Activated naive CD4-positive, alpha-beta T cell treated with anti-CD3 and anti-CD28 coated beads, Interleukin-2, amount 50 U/mL, for 24 hours (primary cell): ENCODE measurements around the gene CALY.
"Not testable (repeated sequence)": the region's sequence is repeated elsewhere in the genome, so short reads cannot be mapped to it uniquely, and the experiment has no call there.

ENCODE experiments used
- H3K27ac Mint-ChIP-seq: one replicate; pipeline ENCODE4 v1.8.0; 2021; ENCODE audit warnings: mild to moderate bottlenecking, mixed read lengths
- H3K27me3 Mint-ChIP-seq: one replicate; pipeline ENCODE4 v1.8.0; 2021; ENCODE audit warnings: mixed read lengths
- H3K36me3 Mint-ChIP-seq: one replicate; pipeline ENCODE4 v1.8.0; 2021; ENCODE audit warnings: mixed read lengths
- H3K4me1 Mint-ChIP-seq: one replicate; pipeline ENCODE4 v1.8.0; 2021; ENCODE audit warnings: mixed read lengths
- H3K4me3 Mint-ChIP-seq: one replicate; pipeline ENCODE4 v1.8.0; 2021; ENCODE audit warnings: mild to moderate bottlenecking, mixed read lengths
- H3K9me3 Mint-ChIP-seq: one replicate; pipeline ENCODE4 v1.8.0; 2021; ENCODE audit warnings: mixed read lengths

CALY gene

DNA sequence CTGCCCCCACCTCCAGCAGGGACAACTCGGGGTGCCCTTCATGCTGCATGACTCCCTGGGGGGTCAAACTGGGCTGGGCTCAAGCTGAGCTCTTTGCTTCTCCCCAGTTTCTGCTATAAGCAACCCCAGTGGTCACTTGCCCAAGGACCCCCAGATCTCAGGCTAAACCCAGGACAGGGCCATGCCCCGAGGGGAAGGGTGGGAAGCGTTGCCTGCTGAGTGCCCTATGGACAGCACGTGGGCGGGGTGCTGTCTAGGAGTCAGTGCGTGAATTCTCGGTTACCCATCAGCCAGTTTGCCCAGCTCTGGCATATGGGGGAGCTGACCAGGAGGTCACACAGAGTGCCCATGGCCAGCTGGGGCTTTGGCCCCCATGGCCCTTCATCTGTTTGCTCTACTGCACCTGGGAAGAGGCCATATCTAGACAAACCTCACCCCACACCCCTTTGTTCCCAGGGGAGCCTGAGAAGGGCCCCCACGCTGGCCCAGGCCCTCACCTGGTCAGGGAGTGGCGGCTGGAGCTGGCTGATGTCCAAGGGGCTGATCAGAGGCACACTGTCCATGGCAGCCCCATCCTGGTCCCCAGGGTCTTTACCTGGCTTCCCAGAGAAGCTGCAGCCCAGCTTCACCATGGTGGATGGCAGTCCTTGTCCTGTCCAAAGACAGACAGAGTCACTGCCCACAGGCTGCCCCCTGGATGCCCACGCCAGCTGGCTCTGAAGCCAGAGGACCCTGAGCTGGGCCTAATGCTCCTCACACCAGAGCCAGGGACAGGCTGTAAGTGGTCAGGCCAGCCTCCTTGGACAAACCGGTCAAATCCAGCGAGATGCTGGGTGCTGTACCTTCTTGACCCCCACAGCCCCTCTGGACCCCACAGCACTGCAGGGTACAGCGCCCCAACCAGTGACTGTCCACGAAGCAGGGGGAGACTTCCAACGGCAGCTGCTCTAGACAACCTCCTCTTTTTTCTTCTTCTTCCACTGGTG is 8.0 kb downstream of the CALY start:
- Mint-ChIP-seq H3K36me3 (no peaks in the 10 kb centered on the region), H3K27ac (no peak overlapping the region), H3K27me3 (peaks cover 13% of the 10 kb centered on the region), H3K9me3 (no peaks in the 10 kb centered on the region), H3K4me3 (no peak overlapping the region), H3K4me1 (peaks cover 9% of the 10 kb centered on the region)

- H3K27me3 Mint-ChIP-seq, result peaks cover 13% of the 10 kb centered on the region
- no peak overlapping the region for H3K27ac Mint-ChIP-seq
- H3K9me3 Mint-ChIP-seq, result no peaks in the 10 kb centered on the region
These were observed 8.9 kb downstream of the CALY start for GRCh38 chr10:133327651-133328357.

GRCh38 chr10:133326745-133327650 is 9.7 kb downstream of the CALY start:
- Mint-ChIP-seq H3K27me3 (peaks cover 13% of the 10 kb centered on the region), H3K4me3 (no peak overlapping the region), H3K9me3 (no peaks in the 10 kb centered on the region), H3K36me3 (no peaks in the 10 kb centered on the region), H3K27ac (no peak overlapping the region), H3K4me1 (peaks cover 9% of the 10 kb centered on the region)

More at GRCh38 chr10:133327651-133328357, 8.9 kb downstream of the CALY start:
- Mint-ChIP-seq H3K4me1 (peaks cover 9% of the 10 kb centered on the region), H3K4me3 (no peak overlapping the region), H3K36me3 (no peaks in the 10 kb centered on the region)

GRCh38 chr10:133326223-133326551 is 10.5 kb downstream of the CALY start:
- H3K4me1 Mint-ChIP-seq, result peaks cover 9% of the 10 kb centered on the region
- H3K36me3 Mint-ChIP-seq, result no peaks in the 10 kb centered on the region
- no peak overlapping the region for H3K27ac Mint-ChIP-seq
- H3K4me3 Mint-ChIP-seq, result peak overlapping the region; percentile 33
- no peaks in the 10 kb centered on the region for H3K9me3 Mint-ChIP-seq
- H3K27me3 Mint-ChIP-seq, result peaks cover 13% of the 10 kb centered on the region

DNA sequence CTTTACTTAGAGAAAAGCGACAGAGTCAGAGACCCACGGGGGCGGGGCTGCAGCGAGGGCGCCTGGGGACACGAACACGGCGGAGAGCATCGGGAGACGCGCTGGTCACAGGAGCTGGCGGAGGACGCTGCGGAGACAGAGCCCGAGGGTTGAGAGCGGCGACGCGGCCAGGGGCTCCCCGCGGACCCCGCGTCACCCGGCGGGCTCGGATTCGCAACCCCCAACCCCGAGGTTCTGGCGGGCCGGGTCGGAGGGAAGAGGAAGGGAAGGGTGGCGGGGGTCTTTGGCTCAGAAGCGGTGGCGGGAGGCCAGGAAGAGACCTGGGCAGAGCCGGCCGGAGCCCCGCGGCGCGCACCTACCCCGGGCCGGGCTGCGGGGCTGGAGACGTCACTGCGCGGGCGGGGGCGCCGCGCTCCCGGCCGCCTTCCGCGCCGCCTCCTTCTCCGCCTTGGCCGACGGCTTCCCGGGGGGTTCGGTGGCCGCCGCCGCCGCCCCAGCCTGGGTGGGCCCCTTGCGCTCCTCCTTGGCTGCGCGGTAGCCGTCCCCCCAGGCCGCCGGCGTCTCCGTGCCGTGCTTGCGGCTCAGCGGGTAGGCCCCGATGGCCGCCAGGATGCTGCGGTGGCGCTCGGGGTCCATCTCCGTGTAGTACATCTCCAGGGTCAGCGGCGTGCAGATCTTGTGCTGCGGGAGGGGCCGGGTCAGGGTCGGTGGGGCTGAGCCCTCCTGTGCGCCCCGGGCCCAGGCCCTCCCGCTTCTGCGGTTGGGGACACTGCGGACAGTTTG is 11.1 kb downstream of the CALY start:
- Mint-ChIP-seq H3K4me1 (peaks cover 9% of the 10 kb centered on the region), H3K27ac (no peak overlapping the region), H3K9me3 (no peaks in the 10 kb centered on the region), H3K4me3 (peak overlapping the region; percentile 85), H3K36me3 (no peaks in the 10 kb centered on the region), H3K27me3 (peaks cover 13% of the 10 kb centered on the region)

DNA sequence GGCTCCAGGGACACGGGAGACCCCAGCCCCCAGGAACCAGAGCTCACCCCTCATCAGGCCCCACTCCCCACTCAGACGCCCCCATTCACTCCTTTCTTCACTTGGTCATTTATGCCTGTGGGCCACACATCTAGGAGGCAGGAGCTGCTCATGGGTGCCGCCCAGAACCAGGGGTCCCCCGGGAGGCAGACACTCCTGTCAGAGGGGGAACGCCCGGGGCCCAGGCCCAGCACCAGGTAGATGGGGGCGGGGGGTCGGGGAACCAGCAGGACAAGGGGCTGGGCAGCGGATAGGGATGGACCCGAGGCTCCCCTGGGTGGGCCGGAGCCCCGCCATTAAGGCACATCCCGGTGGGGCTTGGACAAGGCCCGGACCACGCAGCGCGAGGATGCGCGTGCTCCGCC is 11.8 kb downstream of the CALY start:
- Mint-ChIP-seq H3K36me3 (no peaks in the 10 kb centered on the region), H3K27ac (no peak overlapping the region), H3K27me3 (peaks cover 13% of the 10 kb centered on the region), H3K4me3 (peak overlapping the region; percentile 51), H3K4me1 (peaks cover 7% of the 10 kb centered on the region), H3K9me3 (no peaks in the 10 kb centered on the region)

DNA sequence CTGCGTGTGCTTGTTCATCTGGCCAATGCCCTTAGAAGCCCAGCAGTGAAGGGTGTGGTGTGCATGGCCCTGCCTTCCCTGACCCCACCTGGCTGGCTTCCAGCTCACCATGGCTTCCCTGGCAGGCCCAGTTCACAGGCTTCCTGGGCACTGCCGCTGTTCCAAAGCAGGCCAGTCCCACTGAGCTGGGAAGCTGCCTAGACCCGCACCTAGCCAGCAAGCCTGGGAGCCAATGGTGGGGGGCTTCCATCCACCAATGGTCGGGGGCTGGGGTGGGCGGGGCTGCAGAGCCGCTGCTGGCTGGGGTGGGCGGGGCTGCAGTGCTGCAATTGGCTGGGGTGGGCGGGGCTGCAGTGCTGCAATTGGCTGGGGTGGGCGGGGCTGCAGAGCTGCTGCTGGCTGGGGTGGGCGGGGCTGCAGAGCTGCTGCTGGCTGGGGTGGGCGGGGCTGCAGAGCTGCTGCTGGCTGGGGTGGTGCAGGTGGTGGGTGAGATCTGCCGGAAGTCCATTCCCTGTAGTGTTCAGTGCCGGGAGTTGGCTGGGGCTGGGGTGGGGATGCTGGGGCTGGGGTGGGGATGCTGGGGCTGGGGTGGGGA is 12.4 kb downstream of the CALY start:
- no peak overlapping the region for H3K4me3 Mint-ChIP-seq
- H3K4me1 Mint-ChIP-seq, result peaks cover 5% of the 10 kb centered on the region
- no peaks in the 10 kb centered on the region for H3K36me3 Mint-ChIP-seq
- H3K27me3 Mint-ChIP-seq, result peaks cover 13% of the 10 kb centered on the region
- H3K27ac Mint-ChIP-seq, result no peak overlapping the region
- H3K9me3 Mint-ChIP-seq, result no peaks in the 10 kb centered on the region

DNA sequence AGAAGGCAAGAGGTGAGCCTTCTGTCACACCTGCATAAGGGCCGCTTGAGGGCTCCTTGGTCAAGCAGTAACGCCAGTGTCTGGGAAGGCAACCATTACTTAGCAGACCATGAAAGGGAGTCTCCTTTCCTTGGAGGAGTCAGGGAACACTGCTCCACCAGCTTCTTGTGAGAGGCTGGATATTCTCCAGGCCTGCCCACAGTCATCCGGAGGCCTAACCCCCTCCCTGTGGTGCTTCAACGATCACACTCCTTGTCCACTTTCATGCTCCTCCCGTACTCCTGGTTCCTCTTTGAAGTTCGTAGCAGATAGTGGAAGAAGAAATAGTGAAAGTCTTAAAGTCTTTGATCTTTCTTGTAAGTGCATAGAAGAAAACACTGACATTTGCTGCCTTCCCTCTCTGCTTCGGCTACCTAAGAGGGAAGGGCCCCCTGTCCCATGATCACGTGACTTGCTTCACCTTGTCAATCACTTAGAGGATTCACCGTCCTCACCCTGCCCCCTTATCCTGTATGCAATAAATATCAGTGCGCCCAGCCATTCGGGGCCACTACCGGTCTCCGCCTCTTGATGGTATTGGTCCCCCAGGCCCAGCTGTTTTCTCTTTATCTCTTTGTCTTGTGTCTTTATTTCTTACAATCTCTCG is 14.5 kb downstream of the CALY start:
- H3K4me3 Mint-ChIP-seq, H3K36me3 Mint-ChIP-seq, H3K4me1 Mint-ChIP-seq, H3K27me3 Mint-ChIP-seq, H3K27ac Mint-ChIP-seq, H3K9me3 Mint-ChIP-seq: not testable (repeated sequence)

GRCh38 chr10:133320852-133321422 is 15.8 kb downstream of the CALY start:
- not testable (repeated sequence) for H3K4me1 Mint-ChIP-seq, H3K4me3 Mint-ChIP-seq, H3K27me3 Mint-ChIP-seq, H3K36me3 Mint-ChIP-seq, H3K9me3 Mint-ChIP-seq, H3K27ac Mint-ChIP-seq

GRCh38 chr10:133318494-133319127 is 18.1 kb downstream of the CALY start:
- H3K4me1 Mint-ChIP-seq, result peaks cover 9% of the 10 kb centered on the region
- peak overlapping the region; percentile 3 for H3K27ac Mint-ChIP-seq

DNA sequence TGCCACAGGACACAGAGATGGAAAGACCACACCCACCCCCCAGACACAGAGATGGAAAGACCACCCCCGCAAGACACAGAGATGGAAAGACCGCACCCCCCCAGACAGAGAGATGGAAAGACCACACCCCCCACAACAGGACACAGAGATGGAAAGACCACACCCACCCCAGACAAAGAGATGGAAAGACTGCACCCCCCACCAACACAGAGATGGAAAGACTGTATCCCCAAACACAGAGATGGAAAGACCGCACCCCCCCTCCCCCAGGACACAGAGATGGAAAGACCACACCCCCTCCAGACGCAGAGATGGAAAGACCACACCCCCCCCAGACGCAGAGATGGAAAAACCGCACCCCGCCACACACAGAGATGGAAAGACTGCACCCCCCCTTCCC is 20.0 kb downstream of the CALY start:
- H3K4me3 Mint-ChIP-seq, result no peak overlapping the region
- H3K9me3 Mint-ChIP-seq, result no peaks in the 10 kb centered on the region
- no peaks in the 10 kb centered on the region for H3K27me3 Mint-ChIP-seq
- no peaks in the 10 kb centered on the region for H3K36me3 Mint-ChIP-seq
- no peak overlapping the region for H3K27ac Mint-ChIP-seq
- peaks cover 9% of the 10 kb centered on the region for H3K4me1 Mint-ChIP-seq

More at GRCh38 chr10:133318494-133319127, 18.1 kb downstream of the CALY start:
- H3K36me3 Mint-ChIP-seq, result no peaks in the 10 kb centered on the region
- H3K4me3 Mint-ChIP-seq, result peak overlapping the region; percentile 56
- H3K9me3 Mint-ChIP-seq, result no peaks in the 10 kb centered on the region
- H3K27me3 Mint-ChIP-seq, result no peaks in the 10 kb centered on the region

- Mint-ChIP-seq H3K27me3 (no peaks in the 10 kb centered on the region), H3K4me1 (peaks cover 9% of the 10 kb centered on the region), H3K4me3 (no peak overlapping the region), H3K36me3 (no peaks in the 10 kb centered on the region), H3K9me3 (no peaks in the 10 kb centered on the region), H3K27ac (peak overlapping the region; percentile 52)
These were observed 20.4 kb downstream of the CALY start for GRCh38 chr10:133316266-133316665.

- H3K4me3 Mint-ChIP-seq, result no peak overlapping the region
- H3K27ac Mint-ChIP-seq, result peak overlapping the region; percentile 52
- no peaks in the 10 kb centered on the region for H3K36me3 Mint-ChIP-seq
- peaks cover 9% of the 10 kb centered on the region for H3K4me1 Mint-ChIP-seq
- no peaks in the 10 kb centered on the region for H3K27me3 Mint-ChIP-seq
- H3K9me3 Mint-ChIP-seq, result no peaks in the 10 kb centered on the region
These were observed 20.8 kb downstream of the CALY start for GRCh38 chr10:133315847-133316246.
